OCI-LY3 (cell line): Measurements from ENCODE around the gene PPFIA3.

Experiments
- EZH2phosphoT487 ChIP-seq: fragments of 200-600 bp; shearing (Covaris generic); IDR thresholded peaks from 2 replicates; pipeline ENCODE4 v1.6.1; 2018; ENCODE audit warnings: antibody characterized with exemption, mixed run types, low read depth
- TF ChIP-seq, protein P1 (sequence below): fragments of 200-600, 300-600 bp; sonication (generic); IDR thresholded peaks from 2 replicates; pipeline ENCODE4 v1.5.1; 2014; ENCODE audit warnings: antibody characterized with exemption, low read length, low read depth

DNA sequence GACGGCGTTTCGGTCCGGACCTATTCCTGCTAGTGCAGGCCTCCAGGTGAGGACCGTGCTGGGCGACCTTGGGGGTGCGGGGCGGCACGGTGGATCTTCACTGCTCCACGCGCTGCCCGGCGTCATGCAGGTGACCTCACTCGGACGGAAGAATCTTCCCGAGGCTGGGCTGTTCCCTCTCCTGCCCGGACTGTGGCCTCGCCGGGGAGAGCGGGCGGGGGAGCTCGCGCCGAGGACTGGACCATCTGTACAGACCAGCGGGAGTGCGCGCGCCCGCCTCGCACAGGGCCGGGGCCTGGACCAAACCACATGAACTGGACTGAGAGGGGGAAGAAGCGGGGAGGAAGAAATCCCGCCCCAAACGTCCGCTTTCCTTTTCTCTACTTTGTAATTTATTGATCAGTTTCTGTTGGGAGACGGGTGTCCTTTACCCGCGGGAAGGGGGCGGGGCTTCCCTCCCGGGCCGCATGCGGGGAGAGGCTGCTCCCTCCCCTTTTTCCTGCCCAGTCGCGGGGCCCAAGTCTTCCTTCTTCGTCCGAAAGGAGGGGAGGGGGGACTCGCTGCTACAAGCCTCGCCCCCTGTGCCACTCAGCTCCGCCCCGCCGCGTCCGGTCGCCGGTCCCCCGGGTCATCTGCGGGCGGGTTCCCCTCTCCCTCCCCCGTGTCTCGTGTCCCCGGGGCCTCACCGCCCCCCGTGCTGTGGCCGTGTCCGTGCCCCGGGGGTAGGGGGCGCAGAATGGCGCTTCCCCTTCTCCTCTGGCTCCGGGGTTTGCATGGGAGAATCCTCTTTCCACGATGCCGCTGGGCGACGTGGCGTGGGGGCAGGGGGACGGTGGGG, 31.0 kb downstream of the PPFIA3 start:
- TF ChIP-seq, protein P1, sequence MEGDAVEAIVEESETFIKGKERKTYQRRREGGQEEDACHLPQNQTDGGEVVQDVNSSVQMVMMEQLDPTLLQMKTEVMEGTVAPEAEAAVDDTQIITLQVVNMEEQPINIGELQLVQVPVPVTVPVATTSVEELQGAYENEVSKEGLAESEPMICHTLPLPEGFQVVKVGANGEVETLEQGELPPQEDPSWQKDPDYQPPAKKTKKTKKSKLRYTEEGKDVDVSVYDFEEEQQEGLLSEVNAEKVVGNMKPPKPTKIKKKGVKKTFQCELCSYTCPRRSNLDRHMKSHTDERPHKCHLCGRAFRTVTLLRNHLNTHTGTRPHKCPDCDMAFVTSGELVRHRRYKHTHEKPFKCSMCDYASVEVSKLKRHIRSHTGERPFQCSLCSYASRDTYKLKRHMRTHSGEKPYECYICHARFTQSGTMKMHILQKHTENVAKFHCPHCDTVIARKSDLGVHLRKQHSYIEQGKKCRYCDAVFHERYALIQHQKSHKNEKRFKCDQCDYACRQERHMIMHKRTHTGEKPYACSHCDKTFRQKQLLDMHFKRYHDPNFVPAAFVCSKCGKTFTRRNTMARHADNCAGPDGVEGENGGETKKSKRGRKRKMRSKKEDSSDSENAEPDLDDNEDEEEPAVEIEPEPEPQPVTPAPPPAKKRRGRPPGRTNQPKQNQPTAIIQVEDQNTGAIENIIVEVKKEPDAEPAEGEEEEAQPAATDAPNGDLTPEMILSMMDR = no peak
- TF ChIP-seq EZH2phosphoT487 = no peak
